ENCODE data around the gene ALDH16A1. TPM values are rescaled to one million over a fixed set of nuclear protein-coding genes. Genes with fewer than 3 reads are reported as not detected.

ALDH16A1 gene
- total and polyA plus RNA-seq, 2 of the 4 experiments (the other 2 are of a cell fraction) = 10.4 to 12.9 TPM

- dilution Hi-C loops (cut with HindIII; ENCODE audit: low sequenced_read_pairs, unreplicated experiment) = no loop called here
Observed at GRCh38 chr19:49411681-49412326, 41.2 kb upstream of the ALDH16A1 start.

More at GRCh38 chr19:49411681-49412326, 41.2 kb upstream of the ALDH16A1 start:
- Histone ChIP-seq H3K9ac (ENCODE audit: low read depth, low read length) (no peak overlapping the region), H4K20me1 (ENCODE audit: insufficient read depth, low read length) (no peaks in the 10 kb centered on the region), H3K4me1 (ENCODE audit: control insufficient read depth, insufficient read depth, low read length) (no peaks in the 10 kb centered on the region), H2AFZ (replicated peaks; ENCODE audit: low read length, poor library complexity) (no peak overlapping the region), H4K8ac (ENCODE audit: low read depth in 2 of 2, low read length in 2 of 2) (no peak overlapping the region), H4K5ac (ENCODE audit: low read depth, low read length) (no peak overlapping the region), H3K36me3 (ENCODE audit: control insufficient read depth, insufficient read depth, low read length) (no peaks in the 10 kb centered on the region), H2BK15ac (ENCODE audit: low read depth, low read length) (no peak overlapping the region), H3K4me2 (ENCODE audit: low read depth, low read length) (no peak overlapping the region), H3K18ac (ENCODE audit: low read depth, low read length) (no peak overlapping the region), H3K14ac (replicated peaks; ENCODE audit: low read depth, low read length) (no peak overlapping the region), H4K91ac (ENCODE audit: insufficient read depth, low read depth, low read length) (no peak overlapping the region), H3K27ac (ENCODE audit: insufficient read depth, low read length) (no peak overlapping the region), H3K4me3 (ENCODE audit: insufficient read depth, low read depth, low read length) (no peak overlapping the region), H2AK9ac (replicated peaks; ENCODE audit: low read depth, low read length, poor library complexity) (no peak overlapping the region), H3K4ac (ENCODE audit: low read depth, low read length) (no peak overlapping the region), H2BK120ac (ENCODE audit: low read depth, low read length) (no peak overlapping the region), H3K27me3 (ENCODE audit: control insufficient read depth, insufficient read depth, low read length) (peaks cover 58% of the 10 kb centered on the region), H2BK5ac (ENCODE audit: low read depth, low read length, poor library complexity, severe bottlenecking) (no peak overlapping the region), H3K9me1 (ENCODE audit: insufficient read depth, low read length) (no peaks in the 10 kb centered on the region), H2BK20ac (ENCODE audit: low read depth, low read length) (no peak overlapping the region), H3K9me3 (ENCODE audit: control insufficient read depth, insufficient read depth, low read length) (no peaks in the 10 kb centered on the region), H3K23ac (ENCODE audit: low read depth, low read length) (no peak overlapping the region), H2AK5ac (ENCODE audit: low read depth, low read length) (no peak overlapping the region), H3K56ac (ENCODE audit: extremely low read depth, insufficient read depth, low read length) (no peak overlapping the region), H3K79me1 (ENCODE audit: low read depth in 1 of 2, low read length in 2 of 2) (no peaks in the 10 kb centered on the region)
- no peak for TF ChIP-seq RFX5 (IDR thresholded peaks at IDR 0.05; ENCODE audit: low read depth, low read length)
- TF ChIP-seq RAD21 (IDR thresholded peaks at IDR 0.05; ENCODE audit: low read length) = no peak
- TF ChIP-seq RCOR1 (IDR thresholded peaks at IDR 0.05; ENCODE audit: insufficient replicate concordance, low read length) = no peak
- no peak for TF ChIP-seq CTCF (conservative IDR thresholded peaks at IDR 0.05; ENCODE audit: low read depth, low read length)
- no peak for TF ChIP-seq NFE2L2 (IDR thresholded peaks at IDR 0.05; ENCODE audit: low read depth, low read length)
- no peak for TF ChIP-seq POLR2A (IDR thresholded peaks at IDR 0.05; ENCODE audit: low read depth, low read length)
- no peak for TF ChIP-seq ELK1 (IDR thresholded peaks at IDR 0.05; ENCODE audit: borderline replicate concordance, low read depth, low read length)
- no peak for TF ChIP-seq MXI1 (IDR thresholded peaks at IDR 0.05; ENCODE audit: borderline replicate concordance, low read depth, low read length)
- no peak for TF ChIP-seq SMC3 (IDR thresholded peaks at IDR 0.05; ENCODE audit: low read depth, low read length)
- no peak for TF ChIP-seq USF2 (IDR thresholded peaks at IDR 0.05; ENCODE audit: low read depth, low read length)
- TF ChIP-seq MAFK (IDR thresholded peaks at IDR 0.05; ENCODE audit: low read depth, low read length) = no peak
- TF ChIP-seq BHLHE40 (IDR thresholded peaks at IDR 0.05; ENCODE audit: low read depth, low read length) = no peak
- TF ChIP-seq CHD1 (IDR thresholded peaks at IDR 0.05; ENCODE audit: low read depth, low read length) = no peak
- no peak for TF ChIP-seq CEBPB (IDR thresholded peaks at IDR 0.05; ENCODE audit: low read depth, low read length)
- TF ChIP-seq FOS (IDR thresholded peaks at IDR 0.05; ENCODE audit: low read depth, low read length) = no peak
- POLR2A ChIA-PET (ENCODE audit: unreplicated experiment) = no interaction called here
- no peak for ATAC-seq (ENCODE audit: low read depth)
- 46% methylated on average over 2 of the region's 3 CpGs; no CpG with 5 or more reads in 1 of the 2 experiments for WGBS, 2 experiments (ENCODE audit: extremely low coverage in 2 of 2, insufficient read length in 1 of 2)
- in situ Hi-C loops (cut with MboI; ENCODE audit: low sequenced_read_pairs) (no loop called here), intact Hi-C loops (cut with micrococcal nuclease) (no loop called here)
- no TSS peak for BruUV-seq (replicated peaks)
- CTCF ChIA-PET = no interaction called here
- DNase-seq = no peak

Measured in IMR-90 (cell line).